GM21723 (cell line): ENCODE measurements around the gene GP1BA.

Experiments
- ATAC-seq: cut with Tn5 transposase; IDR thresholded peaks from one replicate; pipeline ENCODE4 v1.9.1; 2021; ENCODE audit warnings: mild to moderate bottlenecking, moderate library complexity; ENCODE audit not compliant: unreplicated experiment

Gene GP1BA

DNA sequence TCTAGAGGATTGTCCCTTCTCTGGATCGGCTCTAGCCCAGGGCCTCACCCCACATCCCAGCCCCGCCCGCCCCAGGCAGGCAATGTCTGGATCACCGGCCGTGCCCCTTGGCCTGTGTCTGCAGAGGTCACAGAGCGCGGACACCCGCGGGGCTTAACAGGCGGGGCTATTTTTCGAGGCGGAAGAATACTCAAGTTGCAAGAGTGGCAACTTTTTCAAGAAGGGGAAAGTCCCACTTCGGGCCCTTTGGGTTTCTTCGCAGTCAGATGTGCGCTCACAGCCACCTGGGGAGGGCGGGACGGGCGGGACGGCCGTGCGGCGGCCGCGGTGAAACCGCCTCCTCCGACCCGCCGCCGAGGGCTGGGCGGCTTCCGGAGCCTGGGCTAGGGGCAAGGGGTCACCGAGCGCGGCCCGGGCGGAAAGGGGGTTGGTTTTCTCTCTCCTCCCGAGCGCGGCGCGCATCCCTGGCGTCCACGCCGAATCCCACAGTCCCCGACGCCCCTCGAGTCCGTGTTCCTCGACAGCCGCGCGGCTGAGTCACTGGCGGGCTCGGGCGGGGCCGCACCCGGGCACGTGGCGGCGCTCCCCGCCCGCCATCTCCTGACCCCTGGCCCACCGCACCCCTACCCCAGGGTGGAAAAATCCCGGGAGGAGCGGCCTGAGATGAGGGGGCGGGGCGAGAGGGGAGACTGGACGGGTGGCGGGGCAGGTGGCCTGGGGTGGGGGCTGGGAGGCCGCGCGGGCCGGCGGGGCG, 17.4 kb downstream of the GP1BA start:
- peak; percentile 26 for ATAC-seq

DNA sequence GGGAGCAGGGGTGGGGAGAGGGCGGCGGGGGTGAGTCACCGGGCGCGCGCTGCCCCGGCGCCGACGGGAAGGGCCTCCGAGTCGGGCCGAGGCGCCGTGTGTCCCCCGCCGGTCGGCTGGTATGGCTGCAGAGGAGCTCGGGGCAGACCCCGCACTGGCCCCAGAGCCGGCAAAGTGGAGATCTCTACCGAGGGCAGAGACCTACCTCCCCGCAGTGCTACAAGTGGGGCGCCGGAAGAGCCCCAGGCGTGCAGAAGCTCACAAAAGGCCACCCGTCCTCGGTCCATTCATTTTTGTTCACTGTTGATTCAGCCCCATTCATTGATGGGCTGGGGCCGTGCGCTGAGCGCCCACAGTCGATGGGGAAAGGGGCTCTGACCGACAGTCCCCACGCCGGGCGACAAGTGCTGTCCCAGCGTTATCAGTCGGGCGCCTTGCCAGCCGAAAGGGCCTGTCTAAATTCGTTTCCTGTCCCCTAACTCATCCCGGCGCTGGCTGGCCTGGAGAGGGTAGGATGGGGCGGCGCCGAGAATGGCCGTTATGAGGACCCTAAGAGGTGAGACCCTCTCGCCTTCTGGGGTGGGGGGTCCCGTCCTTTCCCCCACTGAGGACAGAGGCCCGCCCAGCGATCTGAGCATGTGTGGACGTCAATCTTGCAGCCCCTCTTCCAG, 18.1 kb downstream of the GP1BA start:
- peak; percentile 12 for ATAC-seq

GRCh38 chr17:4950746-4951204, 18.7 kb downstream of the GP1BA start, which contains the start of gene ENO3:
Gene ENO3 (plus strand): TSS chr17:4951119. CDS start chr17:4951830, 711 bp downstream.
- ATAC-seq = no peak

GRCh38 chr17:4951486-4951885, 19.4 kb downstream of the GP1BA start:
- no peak for ATAC-seq

- no peak for ATAC-seq
These were observed 21.4 kb downstream of the GP1BA start for GRCh38 chr17:4953451-4953961.

DNA sequence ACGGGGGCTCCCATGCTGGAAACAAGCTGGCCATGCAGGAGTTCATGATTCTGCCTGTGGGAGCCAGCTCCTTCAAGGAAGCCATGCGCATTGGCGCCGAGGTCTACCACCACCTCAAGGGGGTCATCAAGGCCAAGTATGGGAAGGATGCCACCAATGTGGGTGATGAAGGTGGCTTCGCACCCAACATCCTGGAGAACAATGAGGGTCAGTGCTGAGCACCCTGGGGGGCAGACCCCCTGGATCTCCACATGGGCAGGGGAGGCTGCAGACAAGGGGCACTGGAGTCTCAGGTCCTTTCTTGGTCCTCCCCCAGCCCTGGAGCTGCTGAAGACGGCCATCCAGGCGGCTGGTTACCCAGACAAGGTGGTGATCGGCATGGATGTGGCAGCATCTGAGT, 23.0 kb downstream of the GP1BA start:
- ATAC-seq = no peak

- ATAC-seq = no peak
These were observed 24.5 kb downstream of the GP1BA start for GRCh38 chr17:4956493-4957061.

- no peak for ATAC-seq
These were observed 26.0 kb downstream of the GP1BA start for GRCh38 chr17:4958102-4958501.

DNA sequence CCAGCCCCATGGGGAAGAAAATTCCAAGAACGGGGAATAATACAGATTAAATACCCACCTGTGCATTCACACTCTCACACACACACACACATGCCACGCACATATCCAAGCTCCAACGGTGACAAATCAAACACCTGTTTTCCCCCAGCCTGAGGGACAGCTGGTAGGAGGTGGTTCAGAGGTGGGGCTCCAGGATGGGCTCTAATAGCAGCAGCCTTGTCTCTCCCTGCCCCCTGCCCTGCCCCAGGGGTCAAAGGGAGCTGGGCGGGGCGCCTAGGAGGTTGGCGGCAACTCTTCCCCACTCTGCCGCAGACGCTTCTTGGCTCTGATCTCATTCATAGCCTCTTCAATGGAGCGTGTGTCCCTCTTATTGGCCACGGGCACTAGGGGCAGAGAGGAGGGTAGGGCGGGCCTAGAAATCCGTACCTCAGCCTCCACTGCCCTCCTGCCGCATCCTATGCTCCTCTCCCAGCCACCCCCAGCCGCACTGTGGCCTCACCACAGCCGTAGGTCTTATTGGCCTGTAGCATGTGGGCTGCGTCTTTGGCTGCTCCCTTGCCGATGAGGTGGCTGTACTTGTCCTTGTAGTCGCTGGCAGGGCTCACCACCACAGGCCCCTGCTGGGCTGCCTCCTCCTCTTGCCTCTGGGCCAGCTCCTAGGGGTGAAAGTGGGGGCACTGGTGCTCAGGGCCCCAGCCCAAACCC, 27.3 kb downstream of the GP1BA start:
- no peak for ATAC-seq

GRCh38 chr17:4960279-4960922, 28.3 kb downstream of the GP1BA start:
- no peak for ATAC-seq

- ATAC-seq = no peak
These were observed 33.4 kb downstream of the GP1BA start for GRCh38 chr17:4965311-4965986.

DNA sequence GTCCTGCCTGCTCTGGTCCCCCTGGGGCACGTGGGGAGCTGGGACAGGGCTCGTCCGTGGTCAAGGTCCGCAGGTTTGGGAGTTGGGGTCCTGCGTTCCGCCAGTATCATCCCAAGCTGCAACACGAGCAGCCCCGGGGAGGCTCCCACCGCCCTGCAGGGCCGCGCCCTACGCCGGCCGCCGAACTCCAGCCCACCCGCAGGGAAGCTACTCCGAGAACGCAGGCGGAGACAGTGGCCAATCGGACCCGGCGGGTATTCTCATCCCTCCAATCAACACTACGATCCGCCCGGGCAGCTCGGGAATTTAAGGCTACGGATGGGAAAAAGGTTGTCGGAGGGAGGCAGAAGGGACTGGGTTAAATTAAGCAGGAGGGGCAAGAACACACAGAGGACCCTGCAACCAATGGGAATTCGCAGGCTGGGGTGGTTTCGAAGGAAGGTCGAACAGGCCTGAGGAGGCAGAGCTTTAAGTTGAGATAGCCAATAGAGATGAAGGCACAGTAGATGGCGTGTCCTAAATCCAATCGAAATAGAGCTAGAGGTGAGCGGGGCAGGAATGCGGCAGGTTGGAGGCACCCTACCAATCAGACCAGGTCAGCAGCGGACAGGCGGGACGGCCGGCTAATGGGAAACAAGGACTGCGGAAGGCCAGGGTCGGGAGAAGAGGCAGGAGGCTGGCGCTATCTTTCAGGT, 34.9 kb downstream of the GP1BA start:
- peak; percentile 78 for ATAC-seq

DNA sequence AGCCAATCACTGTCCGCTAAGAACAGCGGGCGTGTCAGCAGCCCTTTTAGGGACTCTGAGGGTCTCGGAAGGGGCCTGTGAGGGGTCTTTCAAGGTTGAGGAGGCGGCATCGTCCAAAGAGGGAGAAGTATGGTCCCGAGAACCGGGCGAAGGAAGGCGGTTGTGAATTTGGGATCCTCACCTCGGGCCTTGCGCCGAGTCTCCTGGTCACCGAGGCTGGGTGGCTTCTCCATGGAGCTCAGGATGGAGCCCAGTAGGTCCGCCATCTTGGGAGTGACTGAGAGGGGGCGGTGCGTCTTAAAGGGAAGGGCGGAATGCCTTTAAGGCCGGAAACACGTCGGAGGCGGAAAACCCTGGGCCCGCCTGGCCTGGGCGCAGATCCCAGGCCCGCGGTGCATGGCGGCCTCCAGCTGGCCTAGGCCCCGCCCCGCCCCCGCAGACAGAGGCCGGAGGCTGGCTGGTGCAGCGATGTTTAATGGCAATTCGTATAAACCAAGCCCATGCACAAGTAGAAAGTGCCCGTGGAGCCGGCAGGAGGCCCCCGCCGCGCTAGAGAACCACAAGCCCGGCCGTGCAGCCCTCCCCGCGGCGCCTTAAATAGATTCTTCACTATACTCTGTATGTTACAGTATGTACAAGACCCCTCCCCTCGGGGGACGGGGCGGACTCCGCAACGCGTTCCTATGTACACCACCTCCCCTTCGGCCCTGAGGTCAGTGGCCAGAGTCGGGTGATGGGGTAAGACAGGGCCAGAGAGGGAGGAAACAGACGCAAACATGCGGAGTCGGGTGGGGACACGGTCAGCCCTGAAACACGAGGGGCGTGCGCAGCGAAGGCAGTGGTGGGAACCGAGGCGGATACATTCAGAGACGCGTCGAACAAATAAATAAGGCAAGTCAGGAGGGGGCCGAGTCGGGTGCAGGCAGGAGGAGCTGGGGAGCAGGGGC, 35.7 kb downstream of the GP1BA start, which contains the start of gene SPAG7:
Gene SPAG7, minus strand, starts transcription at position 279 of the 947 bp plus-strand sequence. Its CDS starts 13 bp downstream, at position 266.
- peak; percentile 65 for ATAC-seq

DNA sequence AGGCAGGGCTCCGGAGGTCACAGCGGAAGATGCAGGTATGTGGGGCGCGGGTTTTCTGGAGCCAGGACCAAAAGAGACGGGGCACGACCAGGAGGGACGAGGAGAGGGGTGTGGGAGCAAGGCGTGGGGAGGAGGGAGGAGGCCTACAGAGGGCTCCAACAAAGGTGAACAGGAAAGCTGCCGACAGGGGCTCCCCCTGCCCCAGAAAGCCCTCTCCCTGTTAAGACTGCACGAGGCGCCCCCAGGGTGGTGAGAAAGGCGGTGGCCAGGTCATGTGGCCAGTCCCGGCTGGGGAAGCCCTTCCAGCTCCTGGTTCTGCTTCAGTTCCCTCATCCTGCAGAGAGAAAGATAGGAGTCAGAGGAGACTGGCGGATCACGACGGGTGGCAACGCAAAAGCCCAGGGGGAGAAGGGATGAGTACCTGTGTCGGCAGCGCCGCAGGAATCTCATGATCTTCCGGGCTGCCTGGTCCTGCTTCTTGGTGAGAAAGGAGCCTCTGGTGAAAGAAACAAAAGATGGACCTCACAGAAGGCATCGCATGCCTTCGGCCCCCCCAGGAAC, 36.5 kb downstream of the GP1BA start:
- ATAC-seq = no peak

- no peak for ATAC-seq
These were observed 37.0 kb downstream of the GP1BA start for GRCh38 chr17:4969047-4969550.

DNA sequence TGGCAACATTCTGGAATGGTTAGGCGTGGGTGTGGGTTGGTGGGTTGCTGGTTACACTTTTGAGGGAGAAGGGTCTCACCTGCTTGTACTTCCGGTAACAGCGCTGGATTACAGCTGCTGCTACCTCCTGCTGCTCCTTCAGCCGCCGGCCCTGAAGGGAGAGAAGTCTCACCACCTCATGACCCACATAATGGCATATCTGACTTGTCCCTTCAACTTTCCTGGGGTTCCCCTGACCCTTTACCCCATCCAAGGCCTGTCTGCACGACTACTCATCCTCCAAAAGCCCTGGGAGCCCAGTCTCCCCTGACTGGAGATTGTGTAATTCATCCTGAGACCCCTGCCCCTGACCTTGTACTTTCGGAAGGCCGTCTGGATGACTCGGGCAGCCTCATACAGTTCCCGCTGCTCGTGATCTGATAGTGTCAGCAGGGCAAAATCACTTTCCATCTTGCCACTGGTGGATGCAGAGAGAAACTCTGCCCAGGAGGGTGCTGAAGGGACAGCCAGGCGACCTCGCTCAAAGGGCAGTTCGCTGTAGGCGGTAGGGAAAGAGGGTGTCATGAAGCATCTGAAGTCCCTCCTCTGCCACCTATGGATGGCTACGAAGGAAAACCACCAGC, 37.6 kb downstream of the GP1BA start:
- no peak for ATAC-seq

DNA sequence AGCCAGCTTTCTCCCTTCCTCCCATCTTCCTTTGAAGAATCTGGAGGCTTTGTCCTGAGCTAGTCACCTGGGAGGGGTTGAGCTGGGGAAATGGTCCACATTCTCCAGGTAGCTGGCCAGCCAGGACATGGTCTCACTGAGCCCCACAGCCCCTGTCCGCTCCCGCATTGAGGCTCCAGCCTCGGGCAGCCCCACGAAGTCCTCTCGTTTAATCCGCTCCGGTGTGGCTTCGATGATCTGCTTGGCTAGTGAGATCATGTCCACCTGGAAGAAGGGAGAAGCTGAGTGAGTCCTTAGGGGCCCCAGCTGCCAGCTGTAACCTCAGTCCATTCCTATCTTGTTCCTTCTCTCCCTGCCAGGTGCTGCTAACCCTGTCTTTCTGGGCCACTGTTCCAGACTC, 38.2 kb downstream of the GP1BA start:
- no peak for ATAC-seq
